Smooth muscle cell (in vitro differentiated cells): ENCODE data around the gene RYR3. TPM values are rescaled to one million over a fixed set of nuclear protein-coding genes. Genes with fewer than 3 reads are reported as not detected.

ENCODE experiments used
- DNase-seq: peaks from one replicate; lab custom pipeline; 2025; ENCODE audit not compliant: unreplicated experiment; lab: John Stamatoyannopoulos, UW
- H2AFZ ChIP-seq: fragments of 200-600 bp; sonication (generic); 2 replicates; pipeline ENCODE4 v1.6.0; 2016; ENCODE audit warnings: antibody characterized with exemption, low read depth, mild to moderate bottlenecking
- H3F3A ChIP-seq: fragments of 200-600 bp; sonication (generic); 2 replicates; pipeline ENCODE4 v1.6.0; 2017; ENCODE audit warnings: antibody characterized with exemption, low read depth
- H3K27ac ChIP-seq: fragments of 200-600 bp; sonication (generic); 2 replicates; pipeline ENCODE4 v1.5.1; 2016; ENCODE audit warnings: low read depth, mild to moderate bottlenecking
- H3K27me3 ChIP-seq: fragments of 200-600 bp; sonication (generic); 2 replicates; pipeline ENCODE4 v1.6.1; 2016; ENCODE audit warnings: low read depth, mild to moderate bottlenecking
- H3K36me3 ChIP-seq: fragments of 200-600 bp; sonication (generic); 2 replicates; pipeline ENCODE4 v1.5.1; 2016; ENCODE audit warnings: low read depth
- H3K4me1 ChIP-seq: fragments of 200-600 bp; sonication (generic); 2 replicates; pipeline ENCODE4 v1.5.1; 2016; ENCODE audit warnings: low read depth
- H3K4me2 ChIP-seq: fragments of 200-600 bp; sonication (generic); 2 replicates; pipeline ENCODE4 v1.6.0; 2016; ENCODE audit warnings: mild to moderate bottlenecking
- H3K4me3 ChIP-seq: fragments of 200-600 bp; sonication (generic); 2 replicates; pipeline ENCODE4 v1.5.1; 2016; ENCODE audit warnings: mild to moderate bottlenecking
- H3K79me2 ChIP-seq: fragments of 200-600 bp; sonication (generic); 2 replicates; pipeline ENCODE4 v1.6.0; 2016; ENCODE audit warnings: low read depth, mild to moderate bottlenecking
- H3K9ac ChIP-seq: fragments of 200-600 bp; sonication (generic); 2 replicates; pipeline ENCODE4 v1.6.0; 2016; ENCODE audit warnings: low read depth
- H3K9me3 ChIP-seq: fragments of 200-600 bp; sonication (generic); replicated peaks from 2 replicates; pipeline ENCODE4 v1.5.1; 2016; ENCODE audit warnings: low read depth
- H4K20me1 ChIP-seq: fragments of 200-600 bp; sonication (generic); 2 replicates; pipeline ENCODE4 v1.6.0; 2016; ENCODE audit warnings: low read depth
- CTCF ChIP-seq: fragments of 200-600 bp; sonication (generic); IDR thresholded peaks from 2 replicates; pipeline ENCODE4 v1.5.1; 2017; ENCODE audit warnings: borderline replicate concordance, mild to moderate bottlenecking, antibody characterized with exemption; ENCODE audit not compliant: insufficient read depth, poor library complexity, severe bottlenecking
- WGBS: methylation state at CpG from one replicate; pipeline ENCODE4 v1.1.7; 2016; ENCODE audit warnings: low lambda C conversion rate; 5-methylcytosine and 5-hydroxymethylcytosine counted together
- polyA plus RNA-seq: library from polyadenylated mRNA; unstranded; fragments of >200 nt; fragmentation: Nextera tagmentation; extraction: Ambion mirVana; gene quantifications from 2 replicates; pipeline ENCODE4 v1.2.1, GENCODE V29; 2016
- total RNA-seq: library from RNA; depleted of rRNA; stranded (reverse); fragments of >200 nt; gene quantifications from 2 replicates; pipeline ENCODE4 v1.2.3, GENCODE V29; 2014

Gene RYR3
- total and polyA plus RNA-seq, 2 experiments from 2014 or later, result 0.23 to 6.2 TPM

GRCh38 chr15:33600212-33600611 lies 289.4 kb downstream of the RYR3 start:
- no peak overlapping the region for H2AFZ ChIP-seq
- no peak for DNase-seq
- H3K4me1 ChIP-seq, result no peaks in the 10 kb centered on the region
- H3K4me3 ChIP-seq, result no peak overlapping the region
- H3K36me3 ChIP-seq, result no peaks in the 10 kb centered on the region
- TF ChIP-seq CTCF, result no peak
- no peaks in the 10 kb centered on the region for H4K20me1 ChIP-seq
- no peak overlapping the region for H3K27ac ChIP-seq
- no peaks in the 10 kb centered on the region for H3F3A ChIP-seq
- no peak overlapping the region for H3K9ac ChIP-seq
- H3K79me2 ChIP-seq, result no peaks in the 10 kb centered on the region
- no peaks in the 10 kb centered on the region for H3K9me3 ChIP-seq
- WGBS, result 82% methylated on average over 7 of the region's 7 CpGs
- no peak overlapping the region for H3K4me2 ChIP-seq
- no peaks in the 10 kb centered on the region for H3K27me3 ChIP-seq

GRCh38 chr15:33601461-33601860 lies 290.7 kb downstream of the RYR3 start:
- no peak for DNase-seq
- H3K79me2 ChIP-seq, result no peaks in the 10 kb centered on the region
- TF ChIP-seq CTCF, result no peak
- H3K4me1 ChIP-seq, result no peaks in the 10 kb centered on the region
- no peaks in the 10 kb centered on the region for H3F3A ChIP-seq
- H3K4me3 ChIP-seq, result no peak overlapping the region
- H3K9ac ChIP-seq, result no peak overlapping the region
- no peaks in the 10 kb centered on the region for H3K36me3 ChIP-seq
- H3K27me3 ChIP-seq, result no peaks in the 10 kb centered on the region
- 94% methylated on average over 4 of the region's 4 CpGs for WGBS
- H3K9me3 ChIP-seq, result no peaks in the 10 kb centered on the region
- H4K20me1 ChIP-seq, result no peaks in the 10 kb centered on the region
- no peak overlapping the region for H2AFZ ChIP-seq
- no peak overlapping the region for H3K4me2 ChIP-seq
- no peak overlapping the region for H3K27ac ChIP-seq

GRCh38 chr15:33608714-33609113 lies 297.9 kb downstream of the RYR3 start:
- WGBS, result 64% methylated on average over 7 of the region's 7 CpGs
- H3K27me3 ChIP-seq, result no peaks in the 10 kb centered on the region
- H3K4me2 ChIP-seq, result no peak overlapping the region
- no peak overlapping the region for H3K4me3 ChIP-seq
- no peak overlapping the region for H3K9ac ChIP-seq
- H3K9me3 ChIP-seq, result no peaks in the 10 kb centered on the region
- no peaks in the 10 kb centered on the region for H3F3A ChIP-seq
- no peak overlapping the region for H2AFZ ChIP-seq
- peak; percentile 45 for TF ChIP-seq CTCF
- no peaks in the 10 kb centered on the region for H3K4me1 ChIP-seq
- H4K20me1 ChIP-seq, result no peaks in the 10 kb centered on the region
- no peak for DNase-seq
- no peak overlapping the region for H3K27ac ChIP-seq
- no peaks in the 10 kb centered on the region for H3K36me3 ChIP-seq
- H3K79me2 ChIP-seq, result no peaks in the 10 kb centered on the region

GRCh38 chr15:33612721-33613304 lies 302.0 kb downstream of the RYR3 start:
- Histone ChIP-seq H3K27me3 (no peaks in the 10 kb centered on the region), H3K4me2 (no peak overlapping the region), H2AFZ (no peak overlapping the region), H3K27ac (no peak overlapping the region), H3K4me1 (no peaks in the 10 kb centered on the region), H3K79me2 (no peaks in the 10 kb centered on the region), H3K9ac (no peak overlapping the region), H4K20me1 (no peaks in the 10 kb centered on the region), H3K36me3 (no peaks in the 10 kb centered on the region), H3F3A (no peaks in the 10 kb centered on the region), H3K9me3 (no peaks in the 10 kb centered on the region), H3K4me3 (no peak overlapping the region)
- 75% methylated on average over 10 of the region's 10 CpGs for WGBS
- no peak for DNase-seq
- no peak for TF ChIP-seq CTCF
